Measurements from ENCODE around the gene ZNF487. TPM values are rescaled to one million over a fixed set of nuclear protein-coding genes. Genes with fewer than 3 reads are reported as not detected.
A peak's percentile ranks its signal among the peaks of the same experiment; 100 is the strongest.

Gene ZNF487
- total and polyA plus RNA-seq, 4 donors, result 5.2 to 9.4 (median 7.9) TPM

GRCh38 chr10:43401627-43402026, 35.3 kb upstream of the ZNF487 start:
- Histone ChIP-seq H3K4me1 (ENCODE audit: control insufficient read depth in 1 of 2, insufficient read depth in 2 of 2, low read length in 2 of 2) (peaks cover 0 to 6% of the 10 kb centered on the region in 2 donors), H3K36me3 (ENCODE audit: control insufficient read depth in 1 of 2, insufficient read depth in 2 of 2, low read length in 1 of 2) (no peaks in the 10 kb centered on the region), H3K27ac (ENCODE audit: low read depth in 1 of 2, low read length in 2 of 2) (no peak overlapping the region), H3K9me3 (ENCODE audit: control insufficient read depth, low read length) (no peaks in the 10 kb centered on the region), H3K27me3 (ENCODE audit: control insufficient read depth in 1 of 2, insufficient read depth in 2 of 2, low read length in 1 of 2) (no peaks in the 10 kb centered on the region), H3K4me3 (ENCODE audit: low read length in 2 of 2) (no peak overlapping the region)
- ATAC-seq (ENCODE audit: low FRiP score) (no peak), DNase-seq (no peak)
- intact Hi-C loops (cut with DNase I), result no loop called here
- WGBS, 2 donors, result 68 to 75% methylated on average over 2 of the region's 2 CpGs

GRCh38 chr10:43402176-43402575, 34.7 kb upstream of the ZNF487 start:
- ATAC-seq (ENCODE audit: low FRiP score) (no peak), DNase-seq (no peak)
- Histone ChIP-seq H3K4me1 (ENCODE audit: control insufficient read depth in 1 of 2, insufficient read depth in 2 of 2, low read length in 2 of 2) (peaks cover 0 to 6% of the 10 kb centered on the region in 2 donors), H3K4me3 (ENCODE audit: low read length in 2 of 2) (no peak overlapping the region), H3K27ac (ENCODE audit: low read depth in 1 of 2, low read length in 2 of 2) (no peak overlapping the region), H3K9me3 (ENCODE audit: control insufficient read depth, low read length) (no peaks in the 10 kb centered on the region), H3K27me3 (ENCODE audit: control insufficient read depth in 1 of 2, insufficient read depth in 2 of 2, low read length in 1 of 2) (no peaks in the 10 kb centered on the region), H3K36me3 (ENCODE audit: control insufficient read depth in 1 of 2, insufficient read depth in 2 of 2, low read length in 1 of 2) (no peaks in the 10 kb centered on the region)
- intact Hi-C loops (cut with DNase I), result no loop called here
- 48 to 59% methylated on average over 4 of the region's 4 CpGs for WGBS, 2 donors

GRCh38 chr10:43402880-43403452, 33.9 kb upstream of the ZNF487 start:
- intact Hi-C loops (cut with DNase I), result no loop called here
- Histone ChIP-seq H3K4me3 (ENCODE audit: low read length in 2 of 2) (no peak overlapping the region), H3K27ac (ENCODE audit: low read depth in 1 of 2, low read length in 2 of 2) (no peak overlapping the region), H3K4me1 (ENCODE audit: control insufficient read depth in 1 of 2, insufficient read depth in 2 of 2, low read length in 2 of 2) (peaks cover 0 to 6% of the 10 kb centered on the region in 2 donors), H3K27me3 (ENCODE audit: control insufficient read depth in 1 of 2, insufficient read depth in 2 of 2, low read length in 1 of 2) (no peaks in the 10 kb centered on the region), H3K9me3 (ENCODE audit: control insufficient read depth, low read length) (no peaks in the 10 kb centered on the region), H3K36me3 (ENCODE audit: control insufficient read depth in 1 of 2, insufficient read depth in 2 of 2, low read length in 1 of 2) (no peaks in the 10 kb centered on the region)
- DNase-seq, result no peak
- 83% methylated on average over 7 of the region's 7 CpGs for WGBS, 2 donors
- ATAC-seq (ENCODE audit: low FRiP score), result no peak

GRCh38 chr10:43403911-43404703, 32.8 kb upstream of the ZNF487 start:
- ATAC-seq (ENCODE audit: low FRiP score) (no peak), DNase-seq (no peak)
- H3K4me1 ChIP-seq (ENCODE audit: control insufficient read depth in 1 of 2, insufficient read depth in 2 of 2, low read length in 2 of 2), result peaks cover 0 to 6% of the 10 kb centered on the region in 2 donors
- no peak overlapping the region for H3K4me3 ChIP-seq (ENCODE audit: low read length in 2 of 2)
- H3K9me3 ChIP-seq (ENCODE audit: control insufficient read depth, low read length), result no peaks in the 10 kb centered on the region
- no peak overlapping the region for H3K27ac ChIP-seq (ENCODE audit: low read depth in 1 of 2, low read length in 2 of 2)
- no peaks in the 10 kb centered on the region for H3K27me3 ChIP-seq (ENCODE audit: control insufficient read depth in 1 of 2, insufficient read depth in 2 of 2, low read length in 1 of 2)
- intact Hi-C loops (cut with DNase I), result no loop called here
- 83 to 86% methylated on average over 14 of the region's 14 CpGs for WGBS, 2 donors
- H3K36me3 ChIP-seq (ENCODE audit: control insufficient read depth in 1 of 2, insufficient read depth in 2 of 2, low read length in 1 of 2), result no peaks in the 10 kb centered on the region

GRCh38 chr10:43404704-43405084, 32.2 kb upstream of the ZNF487 start:
- no peak overlapping the region for H3K4me3 ChIP-seq (ENCODE audit: low read length in 2 of 2)
- WGBS, 2 donors, result 64 to 79% methylated on average over 6 of the region's 6 CpGs
- no peaks in the 10 kb centered on the region for H3K36me3 ChIP-seq (ENCODE audit: control insufficient read depth in 1 of 2, insufficient read depth in 2 of 2, low read length in 1 of 2)
- no peaks in the 10 kb centered on the region for H3K9me3 ChIP-seq (ENCODE audit: control insufficient read depth, low read length)
- DNase-seq (no peak), ATAC-seq (ENCODE audit: low FRiP score) (no peak)
- no peak overlapping the region for H3K27ac ChIP-seq (ENCODE audit: low read depth in 1 of 2, low read length in 2 of 2)
- H3K4me1 ChIP-seq (ENCODE audit: control insufficient read depth in 1 of 2, insufficient read depth in 2 of 2, low read length in 2 of 2), result peaks cover 0 to 6% of the 10 kb centered on the region in 2 donors
- intact Hi-C loops (cut with DNase I), result no loop called here
- H3K27me3 ChIP-seq (ENCODE audit: control insufficient read depth in 1 of 2, insufficient read depth in 2 of 2, low read length in 1 of 2), result no peaks in the 10 kb centered on the region

GRCh38 chr10:43407148-43407575, 29.7 kb upstream of the ZNF487 start:
- DNase-seq, result peak; percentile 75 to 89
- Histone ChIP-seq H3K4me1 (ENCODE audit: control insufficient read depth in 1 of 2, insufficient read depth in 2 of 2, low read length in 2 of 2) (peaks cover 0 to 6% of the 10 kb centered on the region in 2 donors), H3K4me3 (ENCODE audit: low read length in 2 of 2) (peak overlapping the region; percentile 78 to 94), H3K27me3 (ENCODE audit: control insufficient read depth in 1 of 2, insufficient read depth in 2 of 2, low read length in 1 of 2) (no peaks in the 10 kb centered on the region), H3K9me3 (ENCODE audit: control insufficient read depth, low read length) (no peaks in the 10 kb centered on the region), H3K36me3 (ENCODE audit: control insufficient read depth in 1 of 2, insufficient read depth in 2 of 2, low read length in 1 of 2) (no peaks in the 10 kb centered on the region), H3K27ac (ENCODE audit: low read depth in 1 of 2, low read length in 2 of 2) (peak overlapping the region; percentile 97 to 99)
- intact Hi-C loops (cut with DNase I), result no loop called here
- 0% methylated on average over 55 to 59 of the region's 59 CpGs for WGBS, 2 donors
- ATAC-seq (ENCODE audit: low FRiP score), result peak; percentile 48

- intact Hi-C loops (cut with DNase I), result no loop called here
- 1% methylated on average over 56 of the region's 56 CpGs for WGBS, 2 donors
- no peaks in the 10 kb centered on the region for H3K36me3 ChIP-seq (ENCODE audit: control insufficient read depth in 1 of 2, insufficient read depth in 2 of 2, low read length in 1 of 2)
- peak; percentile 95 to 96 for DNase-seq
- peak overlapping the region; percentile 78 to 94 for H3K4me3 ChIP-seq (ENCODE audit: low read length in 2 of 2)
- H3K27me3 ChIP-seq (ENCODE audit: control insufficient read depth in 1 of 2, insufficient read depth in 2 of 2, low read length in 1 of 2), result no peaks in the 10 kb centered on the region
- peaks cover 0 to 6% of the 10 kb centered on the region in 2 donors for H3K4me1 ChIP-seq (ENCODE audit: control insufficient read depth in 1 of 2, insufficient read depth in 2 of 2, low read length in 2 of 2)
- H3K9me3 ChIP-seq (ENCODE audit: control insufficient read depth, low read length), result no peaks in the 10 kb centered on the region
- H3K27ac ChIP-seq (ENCODE audit: low read depth in 1 of 2, low read length in 2 of 2), result peak overlapping the region; percentile 97 to 99
- peak; percentile 89 for ATAC-seq (ENCODE audit: low FRiP score)
Measured at GRCh38 chr10:43407576-43408330, 29.2 kb upstream of the ZNF487 start.

GRCh38 chr10:43408331-43408709, 28.6 kb upstream of the ZNF487 start:
- H3K36me3 ChIP-seq (ENCODE audit: control insufficient read depth in 1 of 2, insufficient read depth in 2 of 2, low read length in 1 of 2), result no peaks in the 10 kb centered on the region
- no peaks in the 10 kb centered on the region for H3K27me3 ChIP-seq (ENCODE audit: control insufficient read depth in 1 of 2, insufficient read depth in 2 of 2, low read length in 1 of 2)
- WGBS, 2 donors, result 1% methylated on average over 31 of the region's 31 CpGs
- ATAC-seq (ENCODE audit: low FRiP score) (no peak), DNase-seq (peak in 1 of 2 donors; percentile 76)
- intact Hi-C loops (cut with DNase I), result no loop called here
- peaks cover 0 to 6% of the 10 kb centered on the region in 2 donors for H3K4me1 ChIP-seq (ENCODE audit: control insufficient read depth in 1 of 2, insufficient read depth in 2 of 2, low read length in 2 of 2)
- H3K9me3 ChIP-seq (ENCODE audit: control insufficient read depth, low read length), result no peaks in the 10 kb centered on the region
- H3K4me3 ChIP-seq (ENCODE audit: low read length in 2 of 2), result peak overlapping the region; percentile 39 to 87
- peak overlapping the region; percentile 50 to 99 for H3K27ac ChIP-seq (ENCODE audit: low read depth in 1 of 2, low read length in 2 of 2)
